Thyroid gland (tissue), 4 donors: ENCODE data around the gene RETREG3.

ENCODE experiments used
- CTCF ChIP-seq, 6 experiments: fragments of 200-600 bp in 3 of 6; fragments of 450-650 bp in 3 of 6; sonication (generic) in 3 of 6; IDR thresholded peaks; one replicate each; pipeline ENCODE4 v1.5.1; 2016 to 2019; ENCODE audit warnings: antibody characterized with exemption in 6 of 6, mild to moderate bottlenecking in 2 of 6, inconsistent platforms in 1 of 6, moderate library complexity in 1 of 6
- POLR2A ChIP-seq, 2 donors: fragments of 450-650 bp; IDR thresholded peaks; one replicate each; pipeline ENCODE4 v1.6.1; 2017; ENCODE audit warnings: antibody characterized with exemption in 2 of 2, mild to moderate bottlenecking in 2 of 2, moderate library complexity in 1 of 2

DNA sequence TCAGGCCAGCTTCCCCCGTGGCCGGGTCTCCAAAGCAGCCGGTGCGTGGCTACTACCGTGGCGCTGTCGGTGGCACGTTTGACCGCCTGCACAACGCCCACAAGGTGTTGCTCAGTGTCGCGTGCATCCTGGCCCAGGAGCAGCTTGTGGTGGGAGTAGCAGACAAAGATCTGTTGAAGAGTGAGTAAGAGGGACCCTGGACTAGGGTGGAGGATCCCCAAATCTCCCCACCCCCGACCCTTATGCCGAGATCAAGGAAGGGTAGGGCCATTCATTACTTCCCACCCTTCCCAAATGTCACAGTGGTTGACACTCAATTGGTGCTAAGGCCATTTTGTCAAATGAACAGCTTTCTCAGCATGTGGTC, 46.0 kb downstream of the RETREG3 start:
- TF ChIP-seq CTCF (IDR thresholded peaks at IDR 0.05) = no peak
- TF ChIP-seq POLR2A (IDR thresholded peaks at IDR 0.05) = no peak
